ENCODE data around the gene KDELR1.

The KDELR1 gene

GRCh38 chr19:48354332-48354992 lies 36.9 kb downstream of the KDELR1 start:
- no peak overlapping the region for H3K4me3 ChIP-seq (ENCODE audit: low read depth, low read length)
- peak; percentile 40 for DNase-seq (ENCODE audit: low read depth)
- no peak for TF ChIP-seq CTCF (conservative IDR thresholded peaks at IDR 0.05; ENCODE audit: low read depth, low read length)

GRCh38 chr19:48353677-48354076 lies 37.7 kb downstream of the KDELR1 start:
- peak; percentile 39 for DNase-seq (ENCODE audit: low read depth)
- TF ChIP-seq CTCF (conservative IDR thresholded peaks at IDR 0.05; ENCODE audit: low read depth, low read length): no peak
- H3K4me3 ChIP-seq (ENCODE audit: low read depth, low read length): no peak overlapping the region

- TF ChIP-seq CTCF (conservative IDR thresholded peaks at IDR 0.05; ENCODE audit: low read depth, low read length): peak; percentile 91
Measured at GRCh38 chr19:48351341-48351752, 40.0 kb downstream of the KDELR1 start.

GRCh38 chr19:48350856-48351255 lies 40.5 kb downstream of the KDELR1 start:
- TF ChIP-seq CTCF (conservative IDR thresholded peaks at IDR 0.05; ENCODE audit: low read depth, low read length): no peak
- H3K4me3 ChIP-seq (ENCODE audit: low read depth, low read length): no peak overlapping the region
- no peak for DNase-seq (ENCODE audit: low read depth)

More at GRCh38 chr19:48351341-48351752, 40.0 kb downstream of the KDELR1 start:
- peak; percentile 70 for DNase-seq (ENCODE audit: low read depth)
- H3K4me3 ChIP-seq (ENCODE audit: low read depth, low read length): no peak overlapping the region

- TF ChIP-seq CTCF (conservative IDR thresholded peaks at IDR 0.05; ENCODE audit: low read depth, low read length): no peak
- DNase-seq (ENCODE audit: low read depth): no peak
- H3K4me3 ChIP-seq (ENCODE audit: low read depth, low read length): no peak overlapping the region
Measured at GRCh38 chr19:48348737-48349136, 42.6 kb downstream of the KDELR1 start.

- peak; percentile 27 for DNase-seq (ENCODE audit: low read depth)
- H3K4me3 ChIP-seq (ENCODE audit: low read depth, low read length): no peak overlapping the region
- no peak for TF ChIP-seq CTCF (conservative IDR thresholded peaks at IDR 0.05; ENCODE audit: low read depth, low read length)
Measured at GRCh38 chr19:48348045-48348444, 43.3 kb downstream of the KDELR1 start.

GRCh38 chr19:48346191-48346590 lies 45.2 kb downstream of the KDELR1 start:
- DNase-seq (ENCODE audit: low read depth): no peak
- H3K4me3 ChIP-seq (ENCODE audit: low read depth, low read length): no peak overlapping the region
- no peak for TF ChIP-seq CTCF (conservative IDR thresholded peaks at IDR 0.05; ENCODE audit: low read depth, low read length)

Data from choroid plexus epithelial cell (primary cell).